Vagina (tissue), 2 donors: ENCODE results near the gene LURAP1L.

Experiments used
- POLR2A ChIP-seq, 2 donors: fragments of 450-650 bp; IDR thresholded peaks; one replicate each; pipeline ENCODE4 v1.6.1; 2017; ENCODE audit warnings: antibody characterized with exemption in 2 of 2, mild to moderate bottlenecking in 2 of 2, moderate library complexity in 2 of 2
- POLR2AphosphoS5 ChIP-seq, 2 donors: sonication (generic); formaldehyde crosslinking; IDR thresholded peaks; one replicate each; pipeline ENCODE4 v1.9.0; 2017; ENCODE audit warnings: antibody characterized with exemption in 2 of 2, mild to moderate bottlenecking in 2 of 2, low read depth in 1 of 2; ENCODE audit not compliant: insufficient read depth in 1 of 2
- TF ChIP-seq, protein P1 (sequence below), 3 experiments: fragments of 450-650 bp in 2 of 3; fragments of 200-600 bp in 1 of 3; sonication (generic) in 1 of 3; IDR thresholded peaks; one replicate each; pipeline ENCODE4 v1.5.1; 2017 to 2019; ENCODE audit warnings: antibody characterized with exemption in 3 of 3, mild to moderate bottlenecking in 2 of 3, moderate library complexity in 2 of 3

DNA sequence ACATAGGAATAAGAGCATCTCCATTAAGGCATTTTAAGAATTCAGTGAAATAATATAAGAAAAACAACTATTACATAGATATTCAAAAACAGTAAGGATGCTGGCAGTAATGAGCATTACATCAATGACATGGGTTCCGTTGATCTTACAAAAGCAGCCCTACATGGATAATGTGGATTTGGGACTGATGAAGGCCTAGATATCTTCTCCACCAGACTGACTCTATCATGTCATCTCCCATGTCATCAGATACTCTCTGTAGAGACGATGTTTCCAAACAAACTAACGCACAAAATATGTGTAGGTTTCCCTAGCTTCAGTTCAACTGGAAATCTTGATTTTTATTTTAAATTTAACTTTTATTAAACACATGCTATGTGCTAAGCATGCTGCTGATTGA is 3.6 kb downstream of the LURAP1L start:
- TF ChIP-seq, protein P1, sequence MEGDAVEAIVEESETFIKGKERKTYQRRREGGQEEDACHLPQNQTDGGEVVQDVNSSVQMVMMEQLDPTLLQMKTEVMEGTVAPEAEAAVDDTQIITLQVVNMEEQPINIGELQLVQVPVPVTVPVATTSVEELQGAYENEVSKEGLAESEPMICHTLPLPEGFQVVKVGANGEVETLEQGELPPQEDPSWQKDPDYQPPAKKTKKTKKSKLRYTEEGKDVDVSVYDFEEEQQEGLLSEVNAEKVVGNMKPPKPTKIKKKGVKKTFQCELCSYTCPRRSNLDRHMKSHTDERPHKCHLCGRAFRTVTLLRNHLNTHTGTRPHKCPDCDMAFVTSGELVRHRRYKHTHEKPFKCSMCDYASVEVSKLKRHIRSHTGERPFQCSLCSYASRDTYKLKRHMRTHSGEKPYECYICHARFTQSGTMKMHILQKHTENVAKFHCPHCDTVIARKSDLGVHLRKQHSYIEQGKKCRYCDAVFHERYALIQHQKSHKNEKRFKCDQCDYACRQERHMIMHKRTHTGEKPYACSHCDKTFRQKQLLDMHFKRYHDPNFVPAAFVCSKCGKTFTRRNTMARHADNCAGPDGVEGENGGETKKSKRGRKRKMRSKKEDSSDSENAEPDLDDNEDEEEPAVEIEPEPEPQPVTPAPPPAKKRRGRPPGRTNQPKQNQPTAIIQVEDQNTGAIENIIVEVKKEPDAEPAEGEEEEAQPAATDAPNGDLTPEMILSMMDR (IDR thresholded peaks at IDR 0.05) = no peak
- TF ChIP-seq POLR2A (IDR thresholded peaks at IDR 0.05) = no peak
- no peak for TF ChIP-seq POLR2AphosphoS5 (IDR thresholded peaks at IDR 0.05; ENCODE audit: insufficient read depth in 1 of 2, low read depth in 1 of 2)
